A172 (cell line): Measurements from ENCODE around the gene CTSV. TPM values are rescaled to one million over a fixed set of nuclear protein-coding genes. Genes with fewer than 3 reads are reported as not detected.
"Not testable (repeated sequence)": the region's sequence is repeated elsewhere in the genome, so short reads cannot be mapped to it uniquely, and the experiment has no call there.

Source experiments
- DNase-seq: peaks from one replicate; pipeline ENCODE4 v3.0.0-alpha.2; 2015; ENCODE audit warnings: low spot score
- total RNA-seq: library from RNA; depleted of rRNA; stranded (reverse); fragments of >200 nt; shearing (Covaris generic); gene quantifications from 2 replicates; pipeline ENCODE4 v1.2.3, GENCODE V29; 2014; rRNA removed

CTSV gene
- total RNA-seq, result 41.3 and 41.7 TPM in 2 replicates

DNA sequence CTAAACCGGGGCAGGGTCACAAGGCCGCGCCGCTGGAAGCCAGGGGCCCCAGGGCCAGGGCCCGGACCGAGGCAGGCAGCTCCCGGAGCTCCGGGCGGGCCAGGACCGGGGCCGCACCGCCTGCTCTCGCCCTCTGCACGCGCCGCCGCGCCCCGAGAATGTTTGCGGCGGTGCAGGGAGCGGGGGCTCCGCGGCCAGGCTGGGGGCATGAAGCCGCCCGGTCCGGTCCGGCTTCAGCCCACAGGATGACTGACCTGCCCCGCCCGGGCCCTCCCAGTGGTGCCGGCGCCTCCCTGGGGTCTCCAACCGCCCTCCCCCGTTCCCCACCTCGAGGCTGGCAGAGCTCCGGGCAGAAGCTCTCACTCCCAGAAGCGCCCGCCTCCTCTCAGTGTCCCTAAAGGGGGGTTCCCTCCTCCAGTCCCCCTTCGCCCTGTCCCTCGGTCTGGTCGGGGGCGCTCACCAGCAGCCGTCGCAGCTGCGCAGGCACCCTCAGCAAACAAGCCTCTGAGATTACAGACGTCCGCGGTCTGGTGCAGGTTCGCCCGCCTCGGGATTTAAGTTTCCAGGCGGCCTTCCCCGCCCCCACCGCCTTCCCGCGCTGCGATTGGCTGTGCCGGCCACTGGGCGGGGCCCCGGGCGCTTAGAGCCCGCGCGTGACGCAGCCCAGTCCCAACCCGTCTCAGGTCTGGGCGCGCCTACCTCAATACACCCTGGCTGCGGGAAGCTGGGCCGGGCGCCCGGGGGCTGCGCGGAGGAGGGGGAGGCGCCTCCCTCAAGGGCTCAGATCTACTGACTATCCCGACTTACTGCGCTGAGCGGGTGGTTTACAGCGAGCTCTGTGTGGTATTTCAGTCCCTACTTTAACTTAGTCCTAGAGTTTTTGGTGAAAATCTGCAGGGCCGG, at the start of gene CTSV:
Gene CTSV (minus strand): TSS at position 532 of the 903 bp plus-strand sequence. CDS start 1,099 bp downstream, outside the sequence.
- peak; percentile 80 for DNase-seq

DNA sequence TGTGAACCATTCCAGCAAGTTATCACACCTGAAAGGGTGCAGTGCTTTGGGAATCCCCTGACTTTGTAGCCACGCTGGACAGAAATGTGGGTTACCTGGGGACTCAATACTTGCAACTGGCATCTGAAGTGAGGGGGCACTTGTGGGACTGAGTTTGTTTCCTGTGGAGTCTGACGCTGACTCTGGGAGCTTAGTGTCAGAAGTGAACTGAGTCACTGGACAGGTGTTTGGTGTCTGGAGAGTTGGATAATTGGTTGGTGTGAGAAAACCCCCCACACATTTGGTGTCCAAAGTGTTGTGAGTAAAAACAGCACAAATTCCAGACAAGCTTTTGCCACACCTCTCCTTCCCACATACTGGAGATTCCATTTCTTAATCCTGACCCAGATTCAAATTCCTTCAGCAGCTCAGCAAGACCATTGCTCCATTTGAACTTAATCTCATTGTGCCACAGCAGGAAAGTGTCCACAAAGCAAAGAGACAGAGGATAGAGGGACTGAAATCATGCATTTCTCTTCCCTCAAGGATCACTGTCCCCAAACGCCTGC, 48.8 kb upstream of the CTSV start:
- DNase-seq, result not testable (repeated sequence)

DNA sequence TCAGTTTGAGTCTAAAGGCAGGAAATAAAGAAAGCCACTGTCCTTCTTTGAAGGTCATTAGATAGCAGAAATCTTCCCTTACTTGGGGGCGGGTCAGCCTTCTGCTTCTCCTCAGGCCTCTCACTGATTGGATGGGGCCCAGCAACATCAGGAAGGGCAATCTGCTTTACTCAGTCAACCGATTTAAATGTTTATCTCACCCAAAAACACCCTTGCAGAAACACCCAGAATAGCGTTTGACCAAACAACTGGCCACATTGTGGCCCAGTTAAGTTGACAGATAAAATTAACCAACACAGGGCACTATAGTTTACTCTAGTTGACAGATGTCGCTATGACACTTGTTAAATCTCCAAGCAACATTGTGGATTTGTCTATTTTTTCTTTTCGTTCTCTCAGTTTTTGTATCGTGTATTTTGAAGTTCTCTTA, 45.6 kb upstream of the CTSV start:
- not testable (repeated sequence) for DNase-seq

DNA sequence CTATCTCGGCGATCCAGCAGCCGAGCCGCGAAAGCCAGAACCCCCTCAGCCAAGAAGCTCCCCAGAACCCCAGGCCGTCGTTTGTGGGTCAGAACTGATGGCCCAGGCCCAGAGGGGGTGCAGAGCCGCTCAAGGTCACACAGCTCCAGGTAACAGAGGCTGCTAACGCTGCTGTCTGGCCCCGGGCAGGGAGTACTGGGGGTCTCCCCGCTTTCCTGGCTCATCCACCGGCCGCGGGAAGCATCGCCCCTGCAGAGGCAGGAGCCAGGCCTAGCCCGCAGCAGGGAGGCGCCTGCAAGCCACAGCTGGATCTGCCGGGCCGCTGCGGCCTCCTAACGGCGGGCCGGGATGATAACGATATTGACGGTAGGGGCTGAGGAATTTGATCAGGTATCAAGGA, 39.4 kb upstream of the CTSV start:
- no peak for DNase-seq

DNA sequence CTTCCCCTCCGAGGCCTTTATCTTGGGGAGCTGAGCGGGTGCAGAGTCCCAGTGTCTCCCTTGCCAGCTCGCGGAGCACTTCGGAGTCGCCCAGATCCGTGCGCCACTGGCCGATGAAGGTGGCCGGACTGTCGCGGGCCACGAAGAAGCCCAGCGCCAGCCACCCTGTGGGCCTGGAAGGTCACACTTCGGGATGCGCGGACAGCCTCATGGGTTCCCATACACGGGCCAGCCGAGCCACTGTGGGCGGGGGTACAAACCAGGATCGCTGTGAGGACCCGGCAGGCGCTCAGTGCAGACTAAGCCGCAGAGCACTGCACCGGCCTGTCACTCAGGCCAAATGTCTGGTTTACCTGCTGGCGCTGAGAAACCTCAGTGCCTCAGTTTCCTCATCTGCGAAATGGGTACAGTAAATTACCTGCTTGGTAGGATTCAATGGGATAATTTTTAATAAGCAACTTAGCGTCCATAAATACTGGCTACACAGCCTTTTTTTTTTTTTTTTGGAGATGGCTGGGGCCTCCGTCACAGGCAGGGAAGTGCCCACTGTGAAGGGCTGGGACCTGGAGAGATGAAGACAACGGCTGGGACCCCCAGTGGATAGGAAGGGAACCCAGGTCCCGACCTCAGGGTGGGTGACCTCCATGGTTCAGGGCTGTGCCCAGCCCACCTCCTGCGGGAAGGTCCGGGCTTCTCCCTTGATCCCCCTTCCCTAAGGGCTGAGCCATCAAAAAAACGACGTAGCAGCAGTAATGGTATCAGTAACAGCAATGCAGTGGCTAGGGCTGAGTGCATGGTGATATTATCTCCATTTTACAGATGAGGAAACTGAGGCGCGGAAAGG, 38.7 kb upstream of the CTSV start:
- no peak for DNase-seq

DNA sequence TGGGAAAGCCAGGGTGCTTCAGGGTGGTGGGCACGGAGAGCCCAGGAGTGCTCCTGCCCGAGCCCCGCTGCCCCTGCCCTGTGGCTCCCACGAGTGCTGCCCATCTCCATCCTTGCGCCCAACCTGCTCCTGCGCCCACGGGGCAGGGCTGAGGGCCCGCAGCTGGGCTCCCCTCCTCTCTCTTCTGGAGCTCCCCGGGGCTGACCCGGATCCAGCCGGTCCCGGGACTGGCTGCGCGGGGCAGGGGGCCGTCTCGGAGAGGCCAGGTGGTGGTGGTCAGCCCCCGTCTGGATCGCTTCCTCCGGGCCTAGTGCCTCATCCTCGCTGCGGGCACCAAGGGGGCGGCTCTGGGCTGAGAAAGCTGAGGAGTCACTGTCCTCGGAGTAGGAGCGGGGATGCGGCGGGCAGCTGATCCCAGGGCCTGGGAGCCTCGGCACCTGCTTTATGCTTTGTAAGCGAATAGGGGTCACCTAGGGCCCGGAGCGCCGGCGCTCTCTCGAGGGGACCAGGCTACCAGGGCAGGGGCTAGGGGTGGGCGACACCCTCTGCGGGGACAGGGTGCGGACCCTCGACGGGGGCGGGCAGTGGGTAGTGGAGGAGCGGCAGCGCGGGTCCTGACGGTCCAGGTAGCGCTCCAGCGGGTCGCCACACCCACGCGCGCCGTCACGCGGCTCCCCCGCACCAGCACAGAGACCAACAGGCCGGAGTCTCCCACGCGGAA, 37.9 kb upstream of the CTSV start:
- DNase-seq, result not testable (repeated sequence)

DNA sequence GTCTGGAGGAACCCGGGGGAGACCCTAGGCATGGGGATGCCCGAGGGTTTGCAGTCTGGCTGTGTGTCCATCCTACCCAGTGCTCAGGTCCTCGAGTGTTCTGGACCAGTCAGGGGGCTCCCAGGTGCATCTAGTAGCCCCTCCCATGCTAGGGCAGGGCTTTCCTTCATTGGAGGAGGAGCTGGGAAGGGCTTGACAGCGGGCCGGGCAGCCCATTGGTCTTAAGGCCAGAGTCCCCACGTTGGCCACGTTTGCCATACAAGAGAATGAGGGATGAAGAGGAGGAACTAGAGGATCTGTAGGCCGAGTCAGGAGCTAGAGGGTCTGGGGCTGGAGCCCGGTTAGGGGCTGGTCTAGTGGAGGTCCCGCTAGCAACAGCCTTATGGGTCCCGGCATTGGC, 37.3 kb upstream of the CTSV start:
- no peak for DNase-seq

DNA sequence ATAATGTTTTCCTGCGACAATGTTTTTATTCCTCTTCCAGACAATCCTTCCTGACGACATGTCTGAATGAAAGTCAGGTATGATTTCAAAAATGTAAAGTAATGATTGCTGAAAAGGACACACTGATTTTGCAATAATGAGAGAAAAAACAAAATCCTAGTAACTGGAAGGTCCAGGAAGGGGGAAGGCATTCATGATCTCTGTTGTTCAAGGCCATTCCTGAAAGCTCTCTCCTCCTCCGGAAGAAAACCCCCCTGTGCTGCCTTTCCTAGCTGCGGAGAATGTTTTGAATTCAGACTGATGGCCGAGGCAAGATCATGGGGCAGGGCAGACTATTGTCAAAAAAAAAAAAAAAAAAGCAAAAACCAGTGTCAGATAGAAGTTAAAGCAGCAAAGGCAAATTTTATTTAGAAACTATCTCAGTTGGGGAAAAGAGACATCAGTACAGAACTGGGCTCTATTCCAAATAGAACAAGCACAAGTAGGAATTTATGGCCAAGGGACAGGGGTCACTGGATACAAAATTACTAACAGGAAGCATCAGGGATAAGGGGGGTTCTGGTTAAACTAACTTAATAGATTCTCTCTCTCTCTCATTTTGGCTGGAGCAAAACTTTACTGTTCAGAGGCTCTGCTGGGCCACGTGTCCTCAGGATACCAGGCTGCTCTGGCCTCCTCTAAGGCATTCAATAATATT, 36.5 kb upstream of the CTSV start:
- no peak for DNase-seq

DNA sequence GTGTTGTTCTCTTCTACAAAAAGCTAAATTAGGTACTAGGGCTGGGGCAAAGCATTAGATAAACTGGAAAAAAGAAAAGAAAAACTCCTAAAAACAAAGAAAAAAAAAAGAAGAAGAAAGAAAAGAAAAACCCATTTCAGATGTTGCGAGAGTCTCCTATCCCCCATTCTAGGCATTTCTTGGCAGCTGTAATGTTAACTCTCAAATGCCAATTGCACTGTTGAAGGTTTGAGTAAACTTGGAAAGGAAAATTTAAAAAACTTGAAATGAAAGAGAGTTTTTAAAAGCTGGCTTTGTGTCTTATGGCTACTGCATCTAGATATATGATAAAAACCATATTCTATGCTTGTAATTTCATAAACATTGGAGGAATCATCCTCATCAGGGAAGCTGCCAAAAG, 34.6 kb upstream of the CTSV start:
- DNase-seq, result no peak

DNA sequence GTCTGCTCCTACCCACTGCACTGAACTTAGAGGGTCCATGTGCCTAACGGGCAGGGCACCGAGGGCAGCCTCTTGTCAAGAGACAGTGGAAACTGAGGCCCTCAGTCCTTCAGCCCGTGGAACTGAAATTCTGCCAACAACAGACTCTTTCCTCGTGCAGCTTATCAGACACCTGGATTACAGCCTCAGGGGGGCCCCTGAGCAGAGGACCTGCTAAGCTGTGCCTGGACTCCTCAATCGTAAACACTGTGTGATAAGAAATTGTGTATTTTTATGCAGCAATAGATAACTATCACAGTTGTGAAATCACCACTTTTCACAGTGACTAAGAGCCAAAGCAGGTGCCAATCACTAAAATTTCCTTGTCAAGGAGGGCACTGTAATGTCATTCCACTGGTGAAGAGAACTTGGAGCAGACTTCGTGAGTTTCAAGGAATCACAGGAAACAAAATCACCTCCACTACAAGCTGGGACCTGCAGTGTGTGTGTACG, 33.4 kb upstream of the CTSV start:
- no peak for DNase-seq

DNA sequence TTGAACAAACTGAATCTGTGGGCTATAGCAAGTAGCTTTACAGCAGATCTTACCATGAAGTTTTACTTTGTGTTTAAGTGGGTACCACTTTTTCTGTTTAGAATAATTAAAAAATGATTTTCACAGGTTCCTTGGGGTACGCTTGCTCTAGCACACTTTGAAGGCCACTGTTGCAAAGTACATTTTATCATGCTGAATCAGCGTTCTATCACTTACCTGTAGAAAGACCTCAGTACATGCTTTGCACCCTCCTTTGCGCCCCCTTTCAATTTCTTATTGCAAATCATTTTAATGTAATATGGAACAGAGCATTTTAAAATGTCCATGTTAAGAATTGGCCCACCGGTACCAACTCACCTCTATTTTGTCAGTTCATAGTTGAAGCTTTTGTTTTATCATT, 31.4 kb upstream of the CTSV start:
- not testable (repeated sequence) for DNase-seq

DNA sequence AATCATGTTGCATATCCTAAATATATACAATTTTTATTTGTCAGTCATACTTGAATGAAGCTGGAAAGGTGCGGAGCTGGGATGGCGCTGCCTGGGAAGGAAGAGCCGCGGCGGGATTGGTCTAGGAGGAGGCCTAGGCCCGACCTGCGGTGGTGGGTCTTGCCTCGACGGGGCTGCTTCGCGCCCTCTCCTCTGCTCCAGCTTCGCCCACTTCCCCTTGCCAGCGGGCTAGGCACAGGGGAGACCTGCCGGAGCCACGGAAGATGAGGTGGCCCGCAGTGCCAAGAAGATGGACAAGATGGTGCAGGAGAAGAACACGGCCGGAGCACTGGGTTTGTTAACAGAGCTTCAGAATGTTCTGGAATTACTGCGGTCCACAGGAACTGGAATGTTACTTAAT, 28.5 kb upstream of the CTSV start:
- DNase-seq, result no peak

DNA sequence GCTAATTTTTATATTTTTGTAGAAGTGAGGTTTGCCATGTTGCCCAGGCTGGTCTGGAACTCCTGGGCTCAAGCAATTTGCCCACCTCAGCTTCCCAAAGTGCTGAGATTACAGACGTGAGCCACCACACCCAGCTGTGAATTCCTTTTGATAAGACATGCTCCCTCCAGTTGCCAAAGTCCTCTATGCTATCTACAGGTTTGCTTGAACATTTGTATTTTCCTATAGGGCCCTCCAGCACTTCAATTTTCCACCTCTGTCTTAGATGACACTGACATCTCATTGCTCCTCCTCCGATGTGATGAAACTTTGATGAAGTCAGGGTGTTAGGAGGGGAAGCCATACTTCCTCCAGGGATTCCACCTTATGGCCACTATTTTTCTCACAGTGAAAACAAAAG, 25.2 kb upstream of the CTSV start:
- no peak for DNase-seq

DNA sequence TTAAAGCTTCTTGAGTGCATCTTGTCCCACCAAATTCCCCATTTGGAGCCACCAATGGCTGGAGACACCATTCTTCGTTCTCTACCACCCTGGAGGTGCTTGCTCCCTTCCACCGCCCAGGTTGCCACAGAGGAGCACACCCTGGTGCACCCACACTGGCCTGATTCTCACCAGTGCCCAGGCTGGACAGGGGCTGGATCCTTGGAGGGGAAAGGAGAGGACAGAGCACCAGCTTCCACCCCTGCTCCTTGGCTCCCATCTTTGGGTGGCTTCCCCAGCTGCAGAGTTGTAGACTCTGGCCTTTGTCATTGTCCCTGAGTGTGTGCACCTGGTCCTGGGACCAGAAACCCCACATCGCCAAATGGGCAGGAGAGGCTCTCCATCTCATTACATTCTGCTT, 21.9 kb upstream of the CTSV start:
- no peak for DNase-seq

DNA sequence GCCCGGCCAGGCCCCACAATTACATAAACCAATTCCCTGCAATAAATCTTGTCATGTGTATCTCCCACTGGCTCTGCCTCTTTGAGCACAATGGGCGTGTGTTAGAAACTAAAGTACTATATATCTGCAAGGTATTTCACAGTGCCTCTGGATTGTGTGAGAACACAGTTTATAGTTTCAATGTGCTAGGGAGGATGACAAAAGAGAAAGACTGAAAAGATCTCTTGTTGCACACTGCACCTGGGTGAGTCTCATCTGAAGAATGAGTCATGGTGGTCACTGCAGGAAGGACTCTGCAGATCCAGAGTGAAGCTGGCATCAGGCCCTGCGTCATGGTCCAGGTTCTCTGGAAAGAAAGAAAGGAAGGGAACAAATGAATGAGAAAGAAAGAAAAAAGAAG, 20.7 kb upstream of the CTSV start:
- DNase-seq, result peak; percentile 81

DNA sequence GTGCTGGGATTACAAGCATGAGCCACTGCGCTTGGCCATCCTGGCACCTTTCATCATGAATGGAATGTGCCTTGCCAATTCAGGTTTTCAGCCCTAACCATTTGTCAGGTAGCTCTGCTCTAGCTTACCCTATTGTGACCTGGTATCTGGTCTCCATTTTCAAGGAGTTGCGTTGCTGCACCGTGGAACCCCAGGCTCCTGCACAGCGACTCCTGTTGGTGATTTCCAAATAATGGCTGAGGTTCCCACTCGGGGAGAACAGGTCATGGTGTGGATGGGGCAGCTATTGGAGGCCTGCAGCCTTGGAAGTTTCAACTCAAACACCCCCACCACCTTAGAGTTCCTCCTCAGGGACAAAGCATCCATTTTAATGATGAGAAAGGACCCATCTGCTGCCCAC, 18.7 kb upstream of the CTSV start:
- DNase-seq, result no peak

DNA sequence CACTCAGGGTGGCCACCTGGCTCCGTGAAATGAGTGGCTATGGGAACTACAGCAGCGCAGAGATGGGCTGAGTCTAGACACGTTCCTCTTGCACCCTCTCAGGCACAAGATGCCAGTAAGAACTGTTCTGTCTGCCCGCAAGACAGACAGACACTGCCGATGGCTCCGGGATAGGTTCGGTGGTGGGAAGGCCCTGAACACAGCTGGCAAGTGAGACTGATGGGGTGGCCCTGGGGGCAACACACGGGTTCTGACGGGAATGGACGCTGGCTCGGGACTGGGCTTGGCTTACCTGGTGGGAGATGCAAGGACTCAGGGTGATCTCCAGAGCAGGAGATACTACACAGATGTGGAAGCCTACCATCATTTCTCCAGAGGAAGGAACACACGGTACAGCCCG, 16.9 kb upstream of the CTSV start:
- not testable (repeated sequence) for DNase-seq

DNA sequence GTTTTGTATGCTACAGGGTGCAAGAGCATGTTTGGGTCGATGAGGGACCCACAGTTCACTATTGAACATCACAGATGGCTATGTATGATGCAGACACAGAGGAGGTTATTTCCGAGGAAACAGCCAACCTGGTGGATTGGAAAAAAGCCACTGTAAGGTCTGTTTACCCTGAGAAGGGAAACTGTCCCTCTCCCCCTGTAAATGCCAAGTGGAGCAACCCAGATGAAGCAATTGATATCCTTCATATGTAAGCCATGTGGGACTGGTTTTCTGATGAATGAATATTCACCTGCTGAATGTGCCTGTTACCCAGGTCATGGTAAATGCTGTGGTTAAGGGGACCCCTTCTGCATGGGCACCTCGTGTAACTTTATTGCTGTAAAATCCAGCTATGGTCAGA, 14.8 kb upstream of the CTSV start:
- no peak for DNase-seq

DNA sequence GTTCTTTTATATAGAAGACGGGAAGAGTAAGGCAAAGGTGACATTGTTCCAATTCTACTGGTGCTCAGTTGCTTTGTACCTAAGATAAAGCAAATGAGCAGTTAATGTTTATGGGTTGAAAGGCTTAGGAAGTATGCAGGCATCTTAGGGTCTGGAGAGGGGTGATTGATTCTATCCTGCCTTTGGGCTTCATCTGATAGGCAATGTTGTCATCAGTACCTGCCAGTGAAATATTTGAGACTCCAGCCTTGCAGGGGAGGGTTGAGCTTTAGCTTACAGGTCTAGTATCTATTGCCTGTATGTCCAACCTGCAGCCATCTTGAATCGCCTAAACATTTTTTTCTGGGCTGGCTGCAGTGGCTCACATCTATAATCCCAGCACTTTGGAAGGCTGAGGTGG, 13.8 kb upstream of the CTSV start:
- no peak for DNase-seq

DNA sequence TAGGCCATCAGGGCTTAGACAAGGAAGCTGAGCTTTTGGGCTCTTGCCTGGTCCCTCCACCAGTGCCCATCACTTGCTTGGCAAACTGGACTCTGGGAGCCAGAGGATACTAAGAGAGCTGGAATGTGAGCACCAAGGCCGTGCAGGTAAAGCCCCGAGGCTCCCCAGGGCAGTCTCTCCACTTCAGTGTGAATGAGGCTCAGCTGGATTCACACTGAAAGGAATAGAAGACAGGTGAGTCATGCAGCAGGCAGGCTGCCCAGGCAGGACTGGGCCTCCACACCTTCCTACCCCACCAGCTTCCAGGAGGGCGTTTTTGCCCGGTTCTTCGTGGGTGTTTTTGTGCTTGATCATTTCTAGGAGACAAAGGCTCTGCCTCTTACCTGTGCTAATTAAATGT, 7.3 kb upstream of the CTSV start:
- peak; percentile 85 for DNase-seq

DNA sequence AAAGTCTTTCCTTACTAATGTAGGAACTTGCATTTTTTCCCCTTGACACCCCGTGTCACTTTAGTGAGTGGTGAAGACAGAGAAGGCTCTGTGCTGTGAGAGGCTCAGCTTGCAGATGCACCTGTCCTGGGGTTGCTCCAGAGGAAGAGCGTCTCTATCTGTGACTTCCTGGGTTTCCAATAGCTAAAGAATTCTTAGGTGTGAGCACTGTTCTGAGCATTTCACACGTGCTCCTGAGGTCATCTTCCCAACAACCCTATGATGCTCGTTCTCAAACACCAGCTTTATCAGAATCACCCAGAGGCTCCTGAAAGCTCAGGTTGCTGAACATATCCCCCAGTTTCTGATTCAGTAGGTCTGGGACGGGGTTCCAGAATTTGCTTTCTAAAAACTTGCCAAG, 6.4 kb upstream of the CTSV start:
- no peak for DNase-seq
